Peyer's patch (tissue), 4 donors: Measurements from ENCODE around the gene SLC2A9.

Experiments
- CTCF ChIP-seq, 6 experiments: fragments of 450-650 bp in 4 of 6; fragments of 200-600 bp in 2 of 6; sonication (generic) in 1 of 6; IDR thresholded peaks; one replicate each; pipeline ENCODE4 v1.5.1; 2017 to 2019; ENCODE audit warnings: antibody characterized with exemption in 6 of 6, mild to moderate bottlenecking in 3 of 6, moderate library complexity in 1 of 6
- POLR2A ChIP-seq, 2 donors: fragments of 450-650 bp; IDR thresholded peaks; one replicate each; pipeline ENCODE4 v1.5.1; 2017; ENCODE audit warnings: antibody characterized with exemption in 2 of 2, mild to moderate bottlenecking in 2 of 2, moderate library complexity in 2 of 2

DNA sequence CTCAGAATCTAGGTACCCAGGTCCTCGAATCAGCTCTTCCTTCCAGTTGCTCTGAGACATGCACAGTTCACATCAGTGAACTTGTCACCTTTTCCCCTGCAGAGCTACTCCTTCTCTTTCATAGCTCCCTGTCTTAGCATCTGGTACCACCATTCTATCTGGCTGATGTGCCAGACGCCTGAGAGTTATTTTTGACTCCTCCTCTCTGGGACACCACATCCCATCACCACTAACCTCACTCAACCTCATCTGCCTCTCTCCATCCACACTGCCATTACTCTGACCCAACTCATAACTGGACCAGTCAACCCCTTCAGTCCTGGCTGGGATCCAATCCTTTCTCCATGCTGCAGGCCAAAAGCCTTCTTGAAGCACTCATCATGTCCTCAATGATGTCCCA, 44.5 kb downstream of the SLC2A9 start:
- TF ChIP-seq CTCF (IDR thresholded peaks at IDR 0.05) (no peak), POLR2A (IDR thresholded peaks at IDR 0.05) (no peak)
